K562 (cell line): ENCODE measurements around the gene ADAMTS2. TPM values are rescaled to one million over a fixed set of nuclear protein-coding genes. Genes with fewer than 3 reads are reported as not detected.

ENCODE experiments used
- ATAC-seq: fragments of 200-7000 bp; cut with Tn5 transposase; 3 replicates; pipeline ENCODE4 v1.9.1; 2020; ENCODE audit warnings: moderate library complexity
- BruUV-seq: library from RNA; stranded (reverse); fragments of 400-500 nt; replicated peaks from 2 replicates; lab custom pipeline; 2021; lab: Mats Ljungman, UMichigan
- CTCF ChIA-PET: fragments of 300-600 bp; formaldehyde crosslinking; extraction: SDS; loops from one replicate; lab custom pipeline; 2021; ENCODE audit warnings: low intra/inter-chr PET ratio; lab: Yijun Ruan, JAX
- POLR2A ChIA-PET: fragments of 300-600, 350-650 bp; sonication (Branson Sonifier 250); formaldehyde crosslinking; extraction: SDS; loops from one replicate; lab custom pipeline; 2021; ENCODE audit warnings: antibody characterized with exemption, inconsistent platforms; lab: Yijun Ruan, JAX
- DNase-seq, 4 experiments: peaks; one replicate each; pipeline versions ENCODE4 v3.0.0 to v3.0.0-alpha.2; 2011 to 2018; ENCODE audit warnings: low spot score in 3 of 4, mixed read lengths in 3 of 4; ENCODE audit errors: extremely low read depth in 1 of 4
- FAIRE-seq: peaks from 2 replicates; lab custom pipeline; 2011; peaks lifted over from hg19 to GRCh38; lab: Jason Lieb, UNC
- H2AFZ ChIP-seq: 2 replicates; pipeline ENCODE4 v1.6.0; 2011; ENCODE audit warnings: low read depth, low read length, control low read depth, inconsistent platforms
- H3K27ac ChIP-seq: fragments of 200-600 bp; 3 replicates; pipeline ENCODE4 v1.8.0; 2011; ENCODE audit warnings: low read depth, mild to moderate bottlenecking, control low read depth, inconsistent platforms, low read length, moderate library complexity, mixed read lengths; ENCODE audit errors: extremely low read depth
- H3K27me3 ChIP-seq, 2 experiments: fragments of 300-600 bp in 1 of 2; 2 replicates in 1 of 2; 3 replicates in 1 of 2; pipeline versions ENCODE4 v1.6.0 to v1.8.0; 2011; ENCODE audit warnings: inconsistent platforms in 2 of 2, low read length in 2 of 2, mild to moderate bottlenecking in 1 of 2, mixed read lengths in 1 of 2, moderate library complexity in 1 of 2; ENCODE audit not compliant: control insufficient read depth in 2 of 2, insufficient read depth in 2 of 2
- H3K36me3 ChIP-seq: fragments of 300-600 bp; 3 replicates; pipeline ENCODE4 v1.8.0; 2011; ENCODE audit warnings: mild to moderate bottlenecking, low read length, inconsistent platforms; ENCODE audit not compliant: control insufficient read depth, insufficient read depth
- H3K4me1 ChIP-seq, 2 experiments: fragments of 200-600 bp in 1 of 2; replicated peaks in 1 of 2; 2 replicates in 1 of 2; 3 replicates in 1 of 2; pipeline versions ENCODE4 v1.5.1 to v1.8.0; 2011; ENCODE audit warnings: inconsistent platforms in 2 of 2, low read length in 2 of 2, mild to moderate bottlenecking in 1 of 2, mixed read lengths in 1 of 2, moderate library complexity in 1 of 2; ENCODE audit not compliant: control insufficient read depth in 2 of 2, insufficient read depth in 2 of 2
- H3K4me2 ChIP-seq: 2 replicates; pipeline ENCODE4 v1.6.1; 2011; ENCODE audit warnings: low read length, control low read depth, inconsistent platforms, mixed read lengths; ENCODE audit not compliant: insufficient read depth
- H3K4me3 ChIP-seq: fragments of 200-600 bp; sonication (generic), shearing (Covaris generic); 2 replicates; pipeline ENCODE4 v1.5.1; 2016; ENCODE audit warnings: control low read depth, inconsistent platforms
- H3K79me2 ChIP-seq: fragments of 200-600 bp; 3 replicates; pipeline ENCODE4 v1.8.0; 2011; ENCODE audit warnings: low read length, inconsistent platforms; ENCODE audit not compliant: control insufficient read depth, insufficient read depth
- H3K9ac ChIP-seq, 2 experiments: 2 replicates each; pipeline versions ENCODE4 v1.6.0 to v1.6.1; 2011; ENCODE audit warnings: low read depth in 2 of 2, low read length in 2 of 2, control low read depth in 1 of 2, inconsistent platforms in 1 of 2, mild to moderate bottlenecking in 1 of 2, mixed read lengths in 1 of 2; ENCODE audit not compliant: insufficient read depth in 1 of 2
- H3K9me1 ChIP-seq: one replicate; pipeline ENCODE4 v1.6.0; 2011; ENCODE audit warnings: inconsistent platforms, mild to moderate bottlenecking, low read length, moderate library complexity; ENCODE audit not compliant: control insufficient read depth, insufficient read depth
- H3K9me3 ChIP-seq: replicated peaks from 2 replicates; pipeline ENCODE4 v1.5.1; 2011; ENCODE audit warnings: low read depth, low read length, inconsistent platforms; ENCODE audit not compliant: control insufficient read depth, insufficient read depth
- H4K20me1 ChIP-seq: replicated peaks from 2 replicates; pipeline ENCODE4 v1.6.1; 2011; ENCODE audit warnings: low read length, inconsistent platforms, mixed read lengths; ENCODE audit not compliant: control insufficient read depth, insufficient read depth
- CCAR2 ChIP-seq: fragments of 200-400 bp; formaldehyde crosslinking; IDR thresholded peaks from 2 replicates; pipeline ENCODE4 v1.6.1; 2017; ENCODE audit warnings: mild to moderate bottlenecking, low read depth, low read length
- GABPA ChIP-seq: fragments of 200-800 bp; sonication (Bioruptor generic); conservative IDR thresholded peaks from 2 replicates; pipeline ENCODE4 v1.6.1; 2016; ENCODE audit warnings: low read depth, missing genetic modification characterization, missing compliant biosample characterization
- GATAD2A ChIP-seq: fragments of 450-650 bp; IDR thresholded peaks from 2 replicates; pipeline ENCODE4 v1.6.1; 2017
- KLF16 ChIP-seq: IDR thresholded peaks from 2 replicates; pipeline ENCODE4 v1.6.1; 2016; ENCODE audit warnings: antibody characterized with exemption
- NBN ChIP-seq: fragments of 450-650 bp; IDR thresholded peaks from 2 replicates; pipeline ENCODE4 v1.6.1; 2016; ENCODE audit warnings: low read depth, mild to moderate bottlenecking
- NFIX ChIP-seq: fragments of 250-450 bp; sonication (Bioruptor Pico); IDR thresholded peaks from 2 replicates; pipeline ENCODE4 v1.4.0; 2020; ENCODE audit warnings: low read depth, mild to moderate bottlenecking, moderate library complexity
- SAFB2 ChIP-seq: fragments of 200-400 bp; formaldehyde crosslinking; IDR thresholded peaks from 2 replicates; pipeline ENCODE4 v1.6.1; 2018; ENCODE audit warnings: borderline replicate concordance, low read length, low read depth, moderate library complexity; ENCODE audit not compliant: severe bottlenecking
- SIN3B ChIP-seq: fragments of 450-650 bp; IDR thresholded peaks from 2 replicates; pipeline ENCODE4 v1.6.1; 2017; ENCODE audit warnings: low read depth, mild to moderate bottlenecking, moderate library complexity
- ZNF146 ChIP-seq: IDR thresholded peaks from one replicate; pipeline ENCODE4 v1.6.1; 2018; ENCODE audit warnings: missing compliant biosample characterization; ENCODE audit not compliant: unreplicated experiment
- ZNF217 ChIP-seq: sonication (generic); formaldehyde crosslinking; IDR thresholded peaks from 2 replicates; pipeline ENCODE4 v1.8.0; 2022; ENCODE audit warnings: mild to moderate bottlenecking, missing genetic modification reagents
- ZNF584 ChIP-seq: fragments of 200-800 bp; sonication (Bioruptor generic); IDR thresholded peaks from 2 replicates; pipeline ENCODE4 v1.6.1; 2016; ENCODE audit warnings: low read depth, mild to moderate bottlenecking, missing genetic modification characterization, missing compliant biosample characterization
- WGBS: fragments of 100-300 bp; shearing (Covaris generic); methylation state at CpG from one replicate; pipeline ENCODE4 v1.1.6; 2016; ENCODE audit warnings: low coverage, mixed read lengths; ENCODE audit not compliant: insufficient coverage; ENCODE audit errors: missing lambda C conversion rate; 5-methylcytosine and 5-hydroxymethylcytosine counted together
- in situ Hi-C: fragments of 300-500 bp; cut with MboI; formaldehyde crosslinking; loops from 4 replicates; pipeline ENCODE4 v1.15.0; 2018; ENCODE audit warnings: inconsistent platforms, mixed read lengths
- intact Hi-C: fragments of 100-400 bp; cut with micrococcal nuclease; formaldehyde crosslinking; loops from 2 replicates; pipeline ENCODE4 v1.14.2; 2022
- polyA plus RNA-seq, 8 experiments: library from polyadenylated mRNA; depleted of rRNA in 4 of 8; stranded (reverse) in 5 of 8; unstranded in 3 of 8; fragments of >200 nt; fragmentation: Nextera tagmentation in 2 of 8; fragmentation: Illumina TruSeq in 1 of 8; extraction: Ambion mirVana in 2 of 8; extraction: Trizol in 1 of 8; gene quantifications; 2 replicates each; pipeline versions ENCODE4 v1.2.1 to v1.2.3, GENCODE V29; 2011 to 2014; ENCODE audit warnings: inconsistent platforms in 1 of 8, missing spikeins in 1 of 8
- total RNA-seq, 7 experiments: library from RNA; depleted of rRNA in 6 of 7; stranded (reverse); fragments of >200 nt in 6 of 7; fragmentation: Illumina TruSeq in 2 of 7; extraction: Trizol in 2 of 7; gene quantifications; 2 replicates each; pipeline versions ENCODE4 v1.2.1 to v1.2.3, GENCODE V29; 2011 to 2021; ENCODE audit warnings: low replicate concordance in 1 of 7
- TF ChIP-seq, protein P1 (sequence below): fragments of 450-650 bp; IDR thresholded peaks from 2 replicates; pipeline ENCODE4 v1.6.1; 2016; ENCODE audit warnings: antibody characterized with exemption

ADAMTS2 gene
- total and polyA plus RNA-seq, 9 of the 15 experiments (the other 6 are each of a cell fraction or from before 2014, with no cell fraction given): not detected

DNA sequence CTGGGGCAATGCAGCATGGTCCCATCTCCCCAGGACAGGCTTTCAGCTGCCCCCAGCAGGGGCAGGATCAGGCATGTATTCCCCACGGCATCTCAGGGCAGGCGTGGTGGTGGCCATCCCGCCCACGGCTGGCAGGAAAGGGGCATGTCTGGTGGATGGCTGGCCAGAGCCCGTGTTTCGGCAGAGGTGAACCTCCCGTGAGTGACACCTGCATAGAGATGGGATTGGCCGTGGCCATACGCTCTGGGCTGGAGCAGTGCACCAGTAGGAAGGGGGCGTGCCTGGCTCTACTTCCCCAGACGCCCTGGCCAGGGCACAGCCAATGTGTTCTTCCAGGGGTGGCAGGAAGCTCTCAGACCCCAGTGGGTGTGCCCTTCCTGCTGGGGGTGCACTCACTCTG lies 146.0 kb downstream of the ADAMTS2 start:
- TF ChIP-seq ZNF584 (CRISPR knock-in tag): no peak
- TF ChIP-seq GATAD2A: no peak
- no peak for TF ChIP-seq SIN3B
- TF ChIP-seq ZNF146: no peak
- no peak for TF ChIP-seq NBN
- TF ChIP-seq GABPA: no peak
- TF ChIP-seq, protein P1, sequence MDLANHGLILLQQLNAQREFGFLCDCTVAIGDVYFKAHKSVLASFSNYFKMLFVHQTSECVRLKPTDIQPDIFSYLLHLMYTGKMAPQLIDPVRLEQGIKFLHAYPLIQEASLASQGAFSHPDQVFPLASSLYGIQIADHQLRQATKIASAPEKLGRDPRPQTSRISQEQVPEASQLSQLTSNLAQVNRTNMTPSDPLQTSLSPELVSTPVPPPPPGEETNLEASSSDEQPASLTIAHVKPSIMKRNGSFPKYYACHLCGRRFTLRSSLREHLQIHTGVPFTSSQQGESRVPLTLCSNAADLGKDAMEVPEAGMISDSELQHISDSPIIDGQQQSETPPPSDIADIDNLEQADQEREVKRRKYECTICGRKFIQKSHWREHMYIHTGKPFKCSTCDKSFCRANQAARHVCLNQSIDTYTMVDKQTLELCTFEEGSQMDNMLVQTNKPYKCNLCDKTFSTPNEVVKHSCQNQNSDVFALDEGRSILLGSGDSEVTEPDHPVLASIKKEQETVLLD: no peak
- TF ChIP-seq CCAR2: no peak
- no peak for TF ChIP-seq ZNF217
- no peak for TF ChIP-seq KLF16
- no peak for TF ChIP-seq NFIX (CRISPR knock-in tag)
- TF ChIP-seq SAFB2: no peak

More for the DNA sequence above, 146.0 kb downstream of the ADAMTS2 start:
- BruUV-seq: no TSS peak
- FAIRE-seq (no peak), ATAC-seq (no peak), DNase-seq (no peak)
- no peaks in the 10 kb centered on the region for H3K79me2 ChIP-seq
- no peak overlapping the region for H3K4me3 ChIP-seq
- no peaks in the 10 kb centered on the region for H3K36me3 ChIP-seq
- H3K9ac ChIP-seq: no peak overlapping the region
- H2AFZ ChIP-seq: no peak overlapping the region
- in situ Hi-C loops (no loop called here), intact Hi-C loops (no loop called here)
- H3K27me3 ChIP-seq: peaks cover 16 to 69% of the 10 kb centered on the region in 2 experiments
- no peak overlapping the region for H3K4me2 ChIP-seq
- H3K9me3 ChIP-seq: no peaks in the 10 kb centered on the region
- H4K20me1 ChIP-seq: no peaks in the 10 kb centered on the region
- H3K27ac ChIP-seq: no peak overlapping the region
- no peaks in the 10 kb centered on the region for H3K9me1 ChIP-seq
- WGBS: 1% methylated on average over 11 of the region's 11 CpGs
- H3K4me1 ChIP-seq: peaks cover 0 to 4% of the 10 kb centered on the region in 2 experiments; a peak in 1 of 5 replicates
- CTCF ChIA-PET: no interaction called here
- POLR2A ChIA-PET: interaction anchor here (1.3 kb wide), 1 partner anchor 14 kb away, joined by 3 read pairs; no protein-coding TSS in a partner anchor
